22Rv1 (cell line): ENCODE data around the gene PRMT3.

Source experiments
- CTCF ChIP-seq: fragments of 450-650 bp; IDR thresholded peaks from 2 replicates; pipeline ENCODE4 v1.5.1; 2017; ENCODE audit warnings: mild to moderate bottlenecking
- ZFX ChIP-seq: fragments of 450-650 bp; IDR thresholded peaks from 2 replicates; pipeline ENCODE4 v1.6.1; 2017; ENCODE audit warnings: antibody characterized with exemption, borderline replicate concordance

- no peak for TF ChIP-seq CTCF
- TF ChIP-seq ZFX: no peak
Measured at GRCh38 chr11:20448834-20449233, 61.3 kb downstream of the PRMT3 start.
